Natural killer cell treated with Interleukin-12 subunit alpha and Interleukin-12 subunit beta and Interleukin-15 and Interleukin-18, amount 100 ng/mL, for 72 hours (primary cell): ENCODE measurements around the gene NFYC. TPM values are rescaled to one million over a fixed set of nuclear protein-coding genes. Genes with fewer than 3 reads are reported as not detected.
"Not testable (repeated sequence)": the region's sequence is repeated elsewhere in the genome, so short reads cannot be mapped to it uniquely, and the experiment has no call there.

ENCODE experiments used
- ATAC-seq, 2 donors: fragments of 150-1000 bp; cut with Tn5 transposase in 1 of 2; sonication (Bioruptor Pico), chemical (Tn5 transposase) in 1 of 2; 2 replicates each; pipeline ENCODE4 v1.10.0; 2021
- DNase-seq: peaks from one replicate; pipeline ENCODE4 v3.0.0; 2022; ENCODE audit warnings: low spot score
- H3K27ac Mint-ChIP-seq, 2 donors: 1 replicate in 1 of 2; 2 replicates in 1 of 2; pipeline ENCODE4 v1.8.0; 2022; ENCODE audit warnings: mixed read lengths in 2 of 2, mild to moderate bottlenecking in 1 of 2, moderate library complexity in 1 of 2
- H3K27me3 Mint-ChIP-seq, 2 donors: 1 replicate in 1 of 2; 2 replicates in 1 of 2; pipeline ENCODE4 v1.8.0; 2022; ENCODE audit warnings: mixed read lengths in 2 of 2
- H3K36me3 Mint-ChIP-seq: one replicate; pipeline ENCODE4 v1.8.0; 2022; ENCODE audit warnings: mixed read lengths
- H3K4me1 Mint-ChIP-seq, 2 donors: 1 replicate in 1 of 2; 2 replicates in 1 of 2; pipeline ENCODE4 v1.8.0; 2022; ENCODE audit warnings: low read depth in 2 of 2, mixed read lengths in 2 of 2, mild to moderate bottlenecking in 1 of 2
- H3K4me3 Mint-ChIP-seq: one replicate; pipeline ENCODE4 v1.8.0; 2022; ENCODE audit warnings: mixed read lengths
- H3K9me3 Mint-ChIP-seq: 2 replicates; pipeline ENCODE4 v1.8.0; 2022; ENCODE audit warnings: mixed read lengths
- total RNA-seq, 2 donors: library from RNA; stranded (reverse); gene quantifications; one replicate each; pipeline ENCODE4 v1.2.3, GENCODE V29; 2022

The NFYC gene
- total RNA-seq, 2 donors from 2014 or later: 56.7 to 80.3 TPM

DNA sequence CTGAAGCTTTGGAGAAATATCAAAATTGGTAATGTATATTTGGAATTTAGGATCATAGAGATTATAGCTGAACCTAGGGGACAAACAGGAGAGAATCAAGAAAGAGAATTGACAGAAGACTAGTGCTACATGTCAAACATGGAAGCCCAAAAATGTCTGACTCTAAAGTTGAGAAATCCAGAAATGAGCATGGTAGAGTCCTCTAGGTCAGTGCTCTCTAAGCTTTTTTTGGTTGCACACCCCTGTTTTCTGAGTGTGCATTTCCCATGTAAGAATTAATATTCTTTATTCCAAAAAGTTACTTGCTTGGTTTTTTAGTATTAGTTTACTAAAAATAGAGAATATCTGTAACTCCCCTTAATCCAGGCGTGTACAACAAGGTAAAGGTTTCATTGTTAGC, 25.6 kb downstream of the NFYC start:
- no peak for DNase-seq
- Mint-ChIP-seq H3K9me3 (no peaks in the 10 kb centered on the region), H3K4me1 (peaks cover 17 to 32% of the 10 kb centered on the region in 2 donors), H3K27me3 (no peaks in the 10 kb centered on the region), H3K4me3 (no peak overlapping the region), H3K27ac (no peak overlapping the region), H3K36me3 (peaks cover 6% of the 10 kb centered on the region)
- no peak for ATAC-seq

GRCh38 chr1:40717955-40718354, 26.5 kb downstream of the NFYC start:
- ATAC-seq (no peak), DNase-seq (no peak)
- Mint-ChIP-seq H3K4me3 (no peak overlapping the region), H3K27me3 (no peaks in the 10 kb centered on the region), H3K36me3 (peaks cover 5% of the 10 kb centered on the region), H3K9me3 (no peaks in the 10 kb centered on the region), H3K27ac (no peak overlapping the region), H3K4me1 (peaks cover 16 to 27% of the 10 kb centered on the region in 2 donors)

DNA sequence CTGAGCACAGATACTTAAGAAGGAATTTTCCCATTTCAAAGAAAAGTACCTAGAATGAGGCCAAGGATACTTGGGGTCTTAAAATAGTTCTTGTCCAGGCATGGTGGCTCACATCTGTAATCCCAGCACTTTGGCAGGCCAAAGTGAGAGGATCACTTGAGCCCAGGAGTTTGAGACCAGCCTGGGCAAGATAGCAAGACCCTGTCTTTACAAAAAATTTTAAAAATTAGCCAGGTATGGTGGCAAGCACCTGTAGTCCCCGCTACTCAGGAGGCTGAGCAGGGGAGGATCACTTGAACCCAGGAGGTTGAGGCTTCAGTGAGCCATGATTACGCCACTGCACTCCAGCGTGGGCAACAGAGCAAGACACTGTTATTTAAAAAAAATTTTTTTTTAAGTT, 29.0 kb downstream of the NFYC start:
- peaks cover 16 to 24% of the 10 kb centered on the region in 2 donors for H3K4me1 Mint-ChIP-seq
- H3K27me3 Mint-ChIP-seq: no peaks in the 10 kb centered on the region
- H3K27ac Mint-ChIP-seq: peak overlapping the region in 1 of 2 donors; percentile 35
- H3K4me3 Mint-ChIP-seq: no peak overlapping the region
- no peaks in the 10 kb centered on the region for H3K9me3 Mint-ChIP-seq
- no peaks in the 10 kb centered on the region for H3K36me3 Mint-ChIP-seq
- ATAC-seq: no peak
- no peak for DNase-seq

DNA sequence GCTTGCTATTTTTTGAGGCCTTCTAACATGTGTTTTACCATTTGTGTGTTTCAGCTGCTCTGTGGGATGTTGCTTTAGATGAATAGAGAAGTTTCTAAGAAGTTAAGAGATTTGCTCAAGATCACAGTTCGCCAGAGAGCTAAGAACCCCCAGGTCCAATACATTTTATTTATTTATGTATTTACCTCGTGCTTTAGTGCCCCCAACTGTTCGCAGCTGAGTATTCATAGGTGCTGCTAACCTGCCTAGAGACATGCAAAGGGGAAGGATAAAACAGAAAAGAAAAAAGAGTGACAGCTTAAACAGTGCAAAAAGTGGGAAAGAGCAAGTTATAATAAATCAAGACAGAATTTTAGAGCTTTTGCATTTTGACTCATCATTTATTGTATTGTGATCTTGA, 31.1 kb downstream of the NFYC start:
- H3K4me1 Mint-ChIP-seq: peaks cover 10 to 12% of the 10 kb centered on the region in 2 donors
- ATAC-seq (no peak), DNase-seq (no peak)
- no peaks in the 10 kb centered on the region for H3K36me3 Mint-ChIP-seq
- no peak overlapping the region for H3K27ac Mint-ChIP-seq
- no peak overlapping the region for H3K4me3 Mint-ChIP-seq
- H3K27me3 Mint-ChIP-seq: no peaks in the 10 kb centered on the region
- H3K9me3 Mint-ChIP-seq: no peaks in the 10 kb centered on the region

DNA sequence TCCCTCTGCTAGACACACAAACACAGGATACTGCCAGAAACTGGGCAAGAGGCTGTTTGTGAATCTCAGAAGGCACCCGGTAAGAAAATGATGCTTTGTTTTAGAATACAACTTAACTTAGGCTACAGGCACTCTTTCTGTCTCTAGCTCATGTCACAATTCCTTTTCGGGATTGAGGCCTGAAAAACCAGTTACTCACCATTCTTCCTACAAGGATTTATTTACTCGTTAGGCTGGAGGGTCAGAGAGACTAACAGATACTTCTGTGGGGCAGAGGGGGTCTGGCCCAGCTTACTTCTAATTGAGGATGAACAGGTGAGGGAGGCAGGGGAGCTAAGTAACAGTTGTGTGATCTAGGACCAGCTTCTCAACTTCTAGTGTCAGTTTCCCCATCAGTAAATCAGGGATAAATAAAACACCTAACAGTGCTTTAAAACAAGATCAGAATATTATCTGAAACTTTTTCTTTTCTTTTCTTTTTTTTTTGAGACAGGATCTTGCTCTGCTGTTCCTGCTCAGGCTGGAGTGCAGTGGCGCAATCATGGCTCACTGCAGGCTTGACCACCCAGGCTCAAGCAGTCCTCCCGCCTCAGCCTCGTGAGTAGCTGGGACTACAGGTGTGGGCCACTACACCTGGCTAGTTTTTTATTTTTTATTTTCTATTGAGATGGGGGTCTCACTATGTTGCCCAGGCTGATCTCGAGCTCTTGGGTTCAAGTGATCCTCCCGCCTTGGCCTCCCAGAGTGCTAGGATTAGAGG, 31.9 kb downstream of the NFYC start:
- DNase-seq: no peak
- Mint-ChIP-seq H3K4me3 (no peak overlapping the region), H3K9me3 (no peaks in the 10 kb centered on the region), H3K36me3 (no peaks in the 10 kb centered on the region), H3K27me3 (no peaks in the 10 kb centered on the region), H3K27ac (no peak overlapping the region), H3K4me1 (peaks cover 9 to 10% of the 10 kb centered on the region in 2 donors)
- no peak for ATAC-seq

GRCh38 chr1:40727662-40728061, 36.2 kb downstream of the NFYC start:
- not testable (repeated sequence) for H3K36me3 Mint-ChIP-seq, H3K27me3 Mint-ChIP-seq, H3K27ac Mint-ChIP-seq, DNase-seq, ATAC-seq, H3K9me3 Mint-ChIP-seq, H3K4me3 Mint-ChIP-seq
- peaks cover 28 to 33% of the 10 kb centered on the region in 2 donors for H3K4me1 Mint-ChIP-seq

DNA sequence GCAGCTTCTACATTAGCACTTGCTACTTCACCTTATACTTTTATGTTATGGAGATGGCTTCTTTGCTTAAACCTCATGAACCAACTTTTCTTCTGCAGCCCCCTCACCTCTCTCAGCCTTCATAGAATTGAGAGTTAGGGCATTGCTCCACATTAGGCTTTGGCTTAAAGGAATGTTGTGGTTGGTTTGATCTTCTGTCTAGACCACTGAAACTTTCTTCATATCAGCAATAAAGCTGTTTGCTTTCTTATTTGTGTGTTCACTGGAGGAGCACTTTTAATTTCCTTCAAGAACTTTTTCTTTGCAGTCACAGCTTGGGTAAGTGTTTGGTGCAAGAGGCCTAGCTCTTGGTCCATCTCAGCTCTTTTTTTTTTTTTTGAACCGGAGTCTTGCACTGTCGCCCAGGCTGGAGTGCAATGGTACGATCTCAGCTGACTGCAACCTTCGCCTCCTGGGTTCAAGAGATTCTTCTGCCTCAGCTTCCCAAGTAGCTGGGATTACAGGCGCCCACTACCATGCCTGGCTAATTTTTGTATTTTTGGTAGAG, 37.9 kb downstream of the NFYC start:
- H3K27me3 Mint-ChIP-seq, DNase-seq, H3K36me3 Mint-ChIP-seq, H3K27ac Mint-ChIP-seq, H3K4me3 Mint-ChIP-seq, ATAC-seq, H3K9me3 Mint-ChIP-seq: not testable (repeated sequence)
- peaks cover 27 to 37% of the 10 kb centered on the region in 2 donors for H3K4me1 Mint-ChIP-seq

DNA sequence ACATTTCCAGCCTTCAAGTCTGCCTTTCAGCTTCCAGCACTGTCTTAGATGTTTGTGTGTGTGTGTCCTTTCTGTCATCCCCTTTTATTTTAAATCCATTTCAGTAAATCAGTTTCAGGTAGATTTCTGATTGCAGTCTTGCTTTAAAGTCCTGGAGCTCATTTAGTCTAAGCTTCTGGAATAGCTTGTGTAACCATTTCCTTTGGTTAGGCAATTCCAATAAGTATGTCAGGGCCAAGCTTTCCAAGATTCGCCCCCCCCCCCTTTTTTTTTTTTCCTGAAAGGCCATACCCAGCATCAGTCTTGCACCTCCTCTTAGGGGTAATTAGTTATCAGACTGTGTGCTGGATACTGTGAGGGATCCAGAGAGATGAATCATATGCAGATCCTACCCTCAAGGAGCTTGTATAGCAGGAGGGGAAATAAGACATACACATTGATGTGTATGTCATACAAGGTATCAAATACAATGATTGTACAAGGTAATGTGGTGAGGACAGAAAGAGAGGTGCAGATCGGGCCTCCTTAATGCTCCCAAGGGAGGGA, 41.3 kb downstream of the NFYC start:
- H3K36me3 Mint-ChIP-seq: no peaks in the 10 kb centered on the region
- H3K27me3 Mint-ChIP-seq: no peaks in the 10 kb centered on the region
- no peak for ATAC-seq
- no peak for DNase-seq
- no peak overlapping the region for H3K4me3 Mint-ChIP-seq
- H3K9me3 Mint-ChIP-seq: no peaks in the 10 kb centered on the region
- peaks cover 26 to 33% of the 10 kb centered on the region in 2 donors for H3K4me1 Mint-ChIP-seq
- H3K27ac Mint-ChIP-seq: no peak overlapping the region

GRCh38 chr1:40734882-40735628, 43.6 kb downstream of the NFYC start:
- H3K4me3 Mint-ChIP-seq: no peak overlapping the region
- H3K36me3 Mint-ChIP-seq: peaks cover 16% of the 10 kb centered on the region

GRCh38 chr1:40736085-40736531, 44.6 kb downstream of the NFYC start:
- H3K9me3 Mint-ChIP-seq: no peaks in the 10 kb centered on the region
- ATAC-seq (no peak), DNase-seq (no peak)
- peaks cover 16% of the 10 kb centered on the region for H3K36me3 Mint-ChIP-seq
- no peaks in the 10 kb centered on the region for H3K27me3 Mint-ChIP-seq
- H3K4me1 Mint-ChIP-seq: peaks cover 23 to 27% of the 10 kb centered on the region in 2 donors
- no peak overlapping the region for H3K4me3 Mint-ChIP-seq
- H3K27ac Mint-ChIP-seq: no peak overlapping the region

More at GRCh38 chr1:40734882-40735628, 43.6 kb downstream of the NFYC start:
- peaks cover 24 to 33% of the 10 kb centered on the region in 2 donors for H3K4me1 Mint-ChIP-seq
- ATAC-seq (no peak), DNase-seq (no peak)
- H3K27ac Mint-ChIP-seq: no peak overlapping the region
- no peaks in the 10 kb centered on the region for H3K27me3 Mint-ChIP-seq
- H3K9me3 Mint-ChIP-seq: no peaks in the 10 kb centered on the region

GRCh38 chr1:40738831-40739230, 47.3 kb downstream of the NFYC start:
- DNase-seq: no peak
- Mint-ChIP-seq H3K4me3 (no peak overlapping the region), H3K9me3 (no peaks in the 10 kb centered on the region), H3K27me3 (no peaks in the 10 kb centered on the region), H3K27ac (peak overlapping the region in 1 of 2 donors; percentile 6), H3K4me1 (peaks cover 18 to 23% of the 10 kb centered on the region in 2 donors), H3K36me3 (peaks cover 16% of the 10 kb centered on the region)
- no peak for ATAC-seq

DNA sequence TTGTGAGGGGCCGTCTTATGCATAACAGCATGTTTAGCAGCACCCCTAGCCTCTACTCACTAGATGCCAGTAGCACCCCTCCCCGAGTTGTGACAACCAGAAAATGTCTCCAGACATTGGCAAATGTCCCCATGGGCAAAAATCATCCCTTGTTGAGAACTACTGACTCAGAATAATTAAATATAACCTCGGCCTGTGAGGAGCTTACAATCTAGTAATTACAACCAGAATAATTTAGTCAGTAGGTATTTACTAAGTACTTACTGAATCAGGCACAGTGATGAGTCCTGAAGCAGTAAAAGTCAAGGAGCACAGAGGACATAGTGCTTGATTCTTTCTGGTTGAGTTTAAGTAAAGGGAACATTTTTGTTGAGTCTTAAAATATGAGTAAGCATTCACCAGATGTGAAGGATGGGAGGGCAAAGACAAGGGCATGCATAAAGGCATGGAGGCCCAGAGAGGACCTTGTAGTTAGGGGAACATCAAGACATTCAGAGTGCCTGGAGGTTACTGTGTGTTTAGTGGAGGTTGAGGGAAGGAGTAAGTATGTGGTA, 48.0 kb downstream of the NFYC start:
- H3K4me3 Mint-ChIP-seq: no peak overlapping the region
- H3K36me3 Mint-ChIP-seq: peaks cover 16% of the 10 kb centered on the region
- H3K9me3 Mint-ChIP-seq: no peaks in the 10 kb centered on the region
- peak overlapping the region in 1 of 2 donors; percentile 6 for H3K27ac Mint-ChIP-seq
- H3K27me3 Mint-ChIP-seq: no peaks in the 10 kb centered on the region
- no peak for DNase-seq
- no peak for ATAC-seq
- peaks cover 18 to 23% of the 10 kb centered on the region in 2 donors for H3K4me1 Mint-ChIP-seq

- H3K27me3 Mint-ChIP-seq: no peaks in the 10 kb centered on the region
- no peak for ATAC-seq
- H3K27ac Mint-ChIP-seq: peak overlapping the region in 1 of 2 donors; percentile 6
- peaks cover 16% of the 10 kb centered on the region for H3K36me3 Mint-ChIP-seq
- H3K4me1 Mint-ChIP-seq: peaks cover 19% of the 10 kb centered on the region in 2 donors
- no peak overlapping the region for H3K4me3 Mint-ChIP-seq
- H3K9me3 Mint-ChIP-seq: no peaks in the 10 kb centered on the region
- no peak for DNase-seq
These were observed 48.8 kb downstream of the NFYC start for GRCh38 chr1:40740039-40740996.
